ENCODE results near the gene TMX2.

TMX2 gene

GRCh38 chr11:57770793-57771192 lies 58.4 kb downstream of the TMX2 start:
- Histone ChIP-seq H3K79me2 (ENCODE audit: low read length) (no peaks in the 10 kb centered on the region), H3K4me2 (ENCODE audit: low read length) (no peak overlapping the region)

GRCh38 chr11:57771365-57771764 lies 59.0 kb downstream of the TMX2 start:
- no peak for TF ChIP-seq EZH2phosphoT487 (IDR thresholded peaks at IDR 0.05; ENCODE audit: low read depth)
- H3K4me3 ChIP-seq (ENCODE audit: low read length), result no peak overlapping the region
- H3K9ac ChIP-seq (ENCODE audit: low read length), result no peak overlapping the region
- H3K27ac ChIP-seq (ENCODE audit: low read length), result no peak overlapping the region
- H3K9me3 ChIP-seq (ENCODE audit: insufficient read depth, low read length), result no peaks in the 10 kb centered on the region
- H3K4me1 ChIP-seq (ENCODE audit: low read length), result no peaks in the 10 kb centered on the region
- H3K79me2 ChIP-seq (ENCODE audit: low read length), result no peaks in the 10 kb centered on the region
- H4K20me1 ChIP-seq (ENCODE audit: insufficient read depth, low read length), result no peaks in the 10 kb centered on the region
- no peaks in the 10 kb centered on the region for H3K27me3 ChIP-seq (ENCODE audit: low read depth, low read length)
- no peak overlapping the region for H2AFZ ChIP-seq (ENCODE audit: low read depth, low read length)
- H3K4me2 ChIP-seq (ENCODE audit: low read length), result no peak overlapping the region
- H3K36me3 ChIP-seq (replicated peaks; ENCODE audit: low read depth, low read length), result no peaks in the 10 kb centered on the region

More at GRCh38 chr11:57770793-57771192, 58.4 kb downstream of the TMX2 start:
- Histone ChIP-seq H3K9me3 (ENCODE audit: insufficient read depth, low read length) (no peaks in the 10 kb centered on the region), H3K9ac (ENCODE audit: low read length) (no peak overlapping the region), H3K27ac (ENCODE audit: low read length) (no peak overlapping the region), H2AFZ (ENCODE audit: low read depth, low read length) (no peak overlapping the region), H3K4me3 (ENCODE audit: low read length) (no peak overlapping the region), H3K4me1 (ENCODE audit: low read length) (no peaks in the 10 kb centered on the region), H3K27me3 (ENCODE audit: low read depth, low read length) (no peaks in the 10 kb centered on the region), H4K20me1 (ENCODE audit: insufficient read depth, low read length) (no peaks in the 10 kb centered on the region), H3K36me3 (replicated peaks; ENCODE audit: low read depth, low read length) (no peaks in the 10 kb centered on the region)
- TF ChIP-seq EZH2phosphoT487 (IDR thresholded peaks at IDR 0.05; ENCODE audit: low read depth), result no peak
- no peak for TF ChIP-seq CTCF (IDR thresholded peaks at IDR 0.05; ENCODE audit: low read depth, low read length)

- no peak overlapping the region for H3K9ac ChIP-seq (ENCODE audit: low read length)
- H3K27me3 ChIP-seq (ENCODE audit: low read depth, low read length), result no peaks in the 10 kb centered on the region
- no peak overlapping the region for H3K4me2 ChIP-seq (ENCODE audit: low read length)
- no peak for TF ChIP-seq CTCF (IDR thresholded peaks at IDR 0.05; ENCODE audit: low read depth, low read length)
- TF ChIP-seq EZH2phosphoT487 (IDR thresholded peaks at IDR 0.05; ENCODE audit: low read depth), result no peak
- H3K4me3 ChIP-seq (ENCODE audit: low read length), result no peak overlapping the region
- H4K20me1 ChIP-seq (ENCODE audit: insufficient read depth, low read length), result no peaks in the 10 kb centered on the region
- no peak overlapping the region for H2AFZ ChIP-seq (ENCODE audit: low read depth, low read length)
- H3K4me1 ChIP-seq (ENCODE audit: low read length), result no peaks in the 10 kb centered on the region
- H3K36me3 ChIP-seq (replicated peaks; ENCODE audit: low read depth, low read length), result no peaks in the 10 kb centered on the region
- H3K9me3 ChIP-seq (ENCODE audit: insufficient read depth, low read length), result no peaks in the 10 kb centered on the region
- H3K79me2 ChIP-seq (ENCODE audit: low read length), result no peaks in the 10 kb centered on the region
- no peak overlapping the region for H3K27ac ChIP-seq (ENCODE audit: low read length)
Observed at GRCh38 chr11:57772562-57772961, 60.2 kb downstream of the TMX2 start.

GRCh38 chr11:57773026-57773598 lies 60.7 kb downstream of the TMX2 start:
- H3K9me3 ChIP-seq (ENCODE audit: insufficient read depth, low read length), result no peaks in the 10 kb centered on the region
- no peaks in the 10 kb centered on the region for H3K4me1 ChIP-seq (ENCODE audit: low read length)
- no peak overlapping the region for H3K4me3 ChIP-seq (ENCODE audit: low read length)
- no peaks in the 10 kb centered on the region for H3K36me3 ChIP-seq (replicated peaks; ENCODE audit: low read depth, low read length)
- no peak overlapping the region for H2AFZ ChIP-seq (ENCODE audit: low read depth, low read length)
- H3K79me2 ChIP-seq (ENCODE audit: low read length), result no peaks in the 10 kb centered on the region
- H3K4me2 ChIP-seq (ENCODE audit: low read length), result no peak overlapping the region
- no peak overlapping the region for H3K9ac ChIP-seq (ENCODE audit: low read length)
- H4K20me1 ChIP-seq (ENCODE audit: insufficient read depth, low read length), result no peaks in the 10 kb centered on the region
- H3K27ac ChIP-seq (ENCODE audit: low read length), result no peak overlapping the region
- H3K27me3 ChIP-seq (ENCODE audit: low read depth, low read length), result no peaks in the 10 kb centered on the region
- no peak for TF ChIP-seq EZH2phosphoT487 (IDR thresholded peaks at IDR 0.05; ENCODE audit: low read depth)
- no peak for TF ChIP-seq CTCF (IDR thresholded peaks at IDR 0.05; ENCODE audit: low read depth, low read length)

Data from OCI-LY3 (cell line).